Peyer's patch (tissue), 4 donors: ENCODE data around the gene NCK2.

Experiments used
- CTCF ChIP-seq, 6 experiments: fragments of 450-650 bp in 4 of 6; fragments of 200-600 bp in 2 of 6; sonication (generic) in 1 of 6; IDR thresholded peaks; one replicate each; pipeline ENCODE4 v1.5.1; 2017 to 2019; ENCODE audit warnings: antibody characterized with exemption in 6 of 6, mild to moderate bottlenecking in 3 of 6, moderate library complexity in 1 of 6
- POLR2A ChIP-seq, 2 donors: fragments of 450-650 bp; IDR thresholded peaks; one replicate each; pipeline ENCODE4 v1.5.1; 2017; ENCODE audit warnings: antibody characterized with exemption in 2 of 2, mild to moderate bottlenecking in 2 of 2, moderate library complexity in 2 of 2

- no peak for TF ChIP-seq CTCF (IDR thresholded peaks at IDR 0.05)
- TF ChIP-seq POLR2A (IDR thresholded peaks at IDR 0.05) = no peak
Observed at GRCh38 chr2:105815401-105815800, 70.7 kb downstream of the NCK2 start.
